CD4-positive, alpha-beta T cell treated with Interleukin-6 at 100 ng/mL for 8 hours (primary cell): ENCODE measurements around the gene CTDNEP1.

Experiments used
- DNase-seq: peaks from one replicate; pipeline ENCODE4 v3.0.0-alpha.2; 2020; ENCODE audit warnings: mixed read lengths, low spot score

Gene CTDNEP1

DNA sequence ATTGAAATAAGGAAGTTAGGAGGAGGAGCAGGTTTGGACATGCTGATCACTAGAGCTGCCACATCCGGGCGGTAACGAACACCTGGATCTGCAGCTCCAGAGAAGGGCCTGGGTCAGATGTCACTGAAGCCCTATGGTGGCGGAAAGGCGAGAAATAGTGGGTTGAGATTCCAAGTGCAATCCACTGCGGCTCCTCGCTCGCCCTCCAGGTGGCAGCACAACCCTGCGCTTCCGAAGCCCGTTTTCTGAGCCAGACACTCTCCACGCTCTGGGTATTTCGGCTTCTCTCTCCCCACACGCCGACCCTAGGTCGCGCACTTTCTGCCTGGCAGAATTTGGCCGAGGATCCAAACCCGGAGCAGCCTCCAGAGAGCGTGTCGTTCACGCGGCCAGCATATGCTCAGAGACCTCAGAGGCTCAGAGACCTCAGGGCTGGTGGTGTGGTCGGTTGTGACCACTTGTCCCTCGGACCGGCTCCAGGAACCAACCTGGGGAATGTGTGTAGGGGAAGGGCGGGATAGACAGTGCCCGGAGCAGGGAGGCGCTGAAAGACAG, 29.1 kb upstream of the CTDNEP1 start:
- DNase-seq = peak; percentile 81

DNA sequence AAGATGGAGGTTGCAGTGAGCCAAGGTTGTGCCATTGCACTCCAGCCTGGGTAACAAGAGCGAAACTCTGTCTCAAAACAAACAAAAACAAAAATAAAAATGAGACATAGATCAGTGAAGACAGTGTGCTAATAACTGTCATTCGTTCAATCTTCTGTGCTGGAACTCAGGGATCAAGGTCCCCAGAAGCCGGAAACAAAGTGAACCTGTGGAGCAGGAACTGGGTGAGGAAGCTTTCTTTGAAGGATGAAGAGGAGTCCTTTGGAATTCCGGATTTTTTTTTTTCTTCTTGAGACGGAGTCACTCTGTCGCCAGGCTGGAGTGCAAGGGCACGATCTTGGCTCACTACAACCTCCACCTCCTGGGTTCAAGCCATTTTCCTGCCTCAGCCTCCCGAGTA, 27.9 kb upstream of the CTDNEP1 start:
- DNase-seq = no peak

DNA sequence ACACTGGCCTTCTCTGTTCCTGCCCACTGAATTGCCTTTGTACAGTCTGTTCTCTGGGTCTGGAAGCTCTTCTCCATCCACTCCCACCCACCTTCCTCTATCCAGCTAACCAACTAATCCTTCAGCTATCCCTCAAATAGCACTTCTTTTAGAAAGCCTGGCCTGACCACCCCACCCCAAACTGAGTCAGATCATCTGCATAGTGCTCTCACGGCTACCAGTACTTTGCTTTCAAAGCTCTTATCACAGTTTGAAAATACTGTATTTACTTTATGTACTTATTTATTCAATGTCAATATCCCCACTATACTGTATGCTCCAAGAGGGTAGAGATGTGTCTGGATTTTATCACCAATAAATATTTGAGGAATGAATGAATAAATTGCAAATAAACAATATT, 15.2 kb upstream of the CTDNEP1 start:
- no peak for DNase-seq

DNA sequence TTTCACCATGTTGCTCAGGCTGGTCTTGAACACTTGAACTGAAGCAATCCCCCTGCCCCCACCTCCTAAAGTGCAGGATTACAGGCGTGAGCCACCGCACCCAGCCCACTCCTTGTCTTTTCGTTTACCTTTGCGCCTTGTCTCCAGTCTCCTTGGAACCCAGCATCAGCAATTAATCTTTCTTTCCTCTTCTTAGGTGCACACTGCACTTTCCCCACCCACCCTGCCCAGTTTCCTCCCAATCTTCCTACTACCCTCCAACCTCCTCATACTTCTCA, 12.2 kb upstream of the CTDNEP1 start:
- no peak for DNase-seq

DNA sequence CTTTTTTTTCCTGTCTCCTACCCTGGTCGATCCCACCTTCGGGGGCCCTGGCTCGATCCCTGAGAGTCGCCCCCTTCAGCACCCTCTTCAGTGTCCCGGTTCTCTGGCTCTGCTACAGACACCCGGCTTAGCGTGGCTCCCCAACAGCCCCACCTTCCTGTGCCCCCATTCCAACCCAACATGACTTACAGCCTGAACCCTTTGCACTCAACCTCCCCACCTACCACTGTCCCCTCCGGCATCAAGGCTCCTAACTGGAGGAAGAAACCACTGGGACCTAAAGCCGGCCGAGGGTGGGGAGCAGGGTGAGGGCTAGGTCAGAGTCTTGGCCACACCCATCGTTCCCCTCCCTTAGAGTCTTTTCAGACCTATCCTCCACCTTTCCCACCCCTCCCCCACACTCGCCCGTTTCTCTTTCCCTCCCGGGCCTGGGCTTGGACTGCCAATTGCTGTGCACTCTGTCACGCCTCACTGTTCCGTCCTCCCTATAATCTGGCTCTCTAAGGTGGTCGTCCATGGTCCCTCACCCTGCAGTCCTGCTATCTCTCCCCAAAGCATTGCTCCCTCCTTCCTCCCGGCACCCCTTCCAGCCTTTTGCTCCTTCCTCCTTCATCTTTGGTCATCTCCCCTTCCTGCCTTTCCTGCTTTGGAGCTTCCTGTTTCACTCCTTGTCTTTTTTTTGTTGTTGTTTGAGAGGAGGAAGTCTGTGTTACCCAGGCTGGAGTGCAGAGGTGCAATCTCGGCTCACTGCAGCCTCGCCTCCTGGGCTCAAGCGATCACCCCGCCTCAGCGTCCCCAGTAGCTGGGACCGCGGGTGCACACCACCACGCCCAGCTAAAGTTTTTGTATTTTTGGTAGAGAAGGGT, 11.6 kb upstream of the CTDNEP1 start:
- DNase-seq = no peak

DNA sequence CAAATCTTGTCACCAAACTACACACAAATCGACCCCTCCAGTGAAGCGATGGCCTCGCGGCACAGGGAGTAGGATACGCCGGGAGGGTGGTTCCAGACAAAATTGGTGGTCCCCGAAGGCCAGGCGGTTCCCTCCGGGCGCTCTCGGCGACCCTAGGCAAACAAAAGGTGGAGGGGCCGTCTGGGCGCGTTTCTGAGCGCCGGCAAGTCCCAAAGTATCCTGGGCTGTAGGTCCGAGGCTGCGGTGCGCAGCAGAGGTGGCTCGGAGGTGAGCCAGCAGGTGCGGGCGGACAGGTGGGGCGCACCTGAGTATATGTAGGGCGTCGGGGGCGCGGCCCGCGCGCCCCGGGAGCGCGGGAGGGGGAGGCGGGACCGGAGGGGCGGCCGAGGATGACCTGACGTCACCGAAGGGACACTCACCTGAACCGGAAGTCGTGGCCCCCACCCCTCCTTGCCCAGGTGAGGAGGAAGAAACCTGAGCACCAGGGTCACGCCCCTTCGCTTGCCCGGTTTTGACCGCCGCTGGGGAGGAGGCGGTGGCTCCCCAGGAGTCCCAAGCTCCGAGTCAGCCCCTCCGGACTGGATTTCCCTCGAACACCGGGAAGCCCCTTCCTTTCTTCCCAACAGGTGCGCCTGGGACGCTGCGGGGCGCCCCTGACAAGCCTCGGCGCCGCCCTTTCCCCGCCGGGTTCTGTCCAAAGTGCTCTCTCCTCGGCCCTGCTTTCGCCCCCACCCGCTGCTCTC, 10.8 kb upstream of the CTDNEP1 start, which contains the start of gene CLDN7:
Gene CLDN7, minus strand, starts transcription at position 287 of the 743 bp plus-strand sequence. CDS start 435 bp downstream, outside the sequence.
- DNase-seq = no peak

DNA sequence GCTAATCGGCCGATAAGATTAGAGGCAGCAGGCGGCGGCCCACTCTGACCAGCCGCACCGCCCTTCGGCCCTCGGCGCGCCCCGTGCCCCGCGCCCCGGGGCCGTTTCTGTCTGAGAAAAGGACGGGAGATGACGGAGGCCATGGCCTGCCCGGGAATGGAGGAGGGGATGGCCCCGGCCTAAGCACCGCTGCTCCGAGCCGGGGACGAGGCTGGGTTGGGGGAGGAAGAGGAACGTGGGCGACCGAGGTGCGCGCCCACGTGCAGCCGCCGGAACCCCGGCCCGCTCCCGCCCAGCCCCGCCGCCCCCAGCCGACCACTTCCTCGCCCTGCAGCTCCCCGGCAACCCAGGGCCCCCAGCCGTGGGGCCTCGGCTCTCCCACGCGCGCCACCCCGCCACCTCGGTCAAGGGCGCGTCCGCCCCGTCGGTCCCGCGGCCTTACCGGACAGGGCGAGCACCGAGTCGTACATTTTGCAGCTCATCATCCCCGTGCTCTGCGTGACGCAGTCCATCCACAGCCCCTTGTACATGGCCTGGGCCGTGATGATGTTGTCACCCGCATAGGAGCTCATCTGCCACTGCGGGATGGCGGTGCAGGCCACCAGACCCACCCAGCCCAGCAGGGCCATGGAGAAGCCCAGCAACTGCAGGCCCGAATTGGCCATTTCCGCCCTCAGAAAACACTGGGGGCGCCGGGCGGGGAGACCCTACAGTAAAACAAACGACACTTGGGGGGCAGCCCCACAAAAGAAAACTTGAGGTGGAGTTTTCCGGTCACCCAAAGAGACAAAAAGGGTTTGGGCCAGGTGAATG, 10.1 kb upstream of the CTDNEP1 start:
- DNase-seq = peak; percentile 30

DNA sequence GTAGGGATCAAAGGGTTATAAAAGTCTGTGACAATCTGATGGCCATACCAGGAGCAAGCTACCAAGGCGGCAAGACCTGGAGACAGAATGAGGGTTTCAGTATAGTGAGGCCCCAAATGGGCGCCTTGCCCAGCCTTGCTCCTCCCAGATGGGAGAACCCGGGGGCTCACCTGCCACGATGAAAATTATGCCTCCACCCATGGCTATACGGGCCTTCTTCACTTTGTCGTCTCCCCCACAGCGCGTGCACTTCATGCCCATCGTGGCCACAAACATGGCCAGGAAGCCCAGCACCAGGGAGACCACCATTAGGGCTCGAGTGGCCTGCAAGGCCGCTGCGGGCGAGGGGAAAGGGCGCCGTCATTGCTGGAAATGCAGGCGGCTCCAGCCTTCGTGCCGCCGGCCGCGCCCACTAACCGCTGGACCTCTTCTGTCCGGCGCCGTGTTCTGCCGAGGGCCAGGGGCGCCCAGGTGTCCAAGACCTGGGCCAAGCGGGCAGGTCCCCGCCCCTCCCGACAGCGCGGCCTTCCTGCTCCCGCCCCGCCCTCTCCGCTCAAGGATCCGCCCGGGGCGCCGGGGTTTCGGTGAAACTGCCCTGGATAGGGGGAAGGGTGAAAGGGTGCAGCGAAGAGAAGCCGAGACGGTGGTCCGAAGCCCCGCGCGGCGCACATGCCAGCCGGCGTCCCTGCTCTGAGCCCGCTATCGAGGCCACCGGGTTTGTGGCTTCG, 9.3 kb upstream of the CTDNEP1 start:
- no peak for DNase-seq

DNA sequence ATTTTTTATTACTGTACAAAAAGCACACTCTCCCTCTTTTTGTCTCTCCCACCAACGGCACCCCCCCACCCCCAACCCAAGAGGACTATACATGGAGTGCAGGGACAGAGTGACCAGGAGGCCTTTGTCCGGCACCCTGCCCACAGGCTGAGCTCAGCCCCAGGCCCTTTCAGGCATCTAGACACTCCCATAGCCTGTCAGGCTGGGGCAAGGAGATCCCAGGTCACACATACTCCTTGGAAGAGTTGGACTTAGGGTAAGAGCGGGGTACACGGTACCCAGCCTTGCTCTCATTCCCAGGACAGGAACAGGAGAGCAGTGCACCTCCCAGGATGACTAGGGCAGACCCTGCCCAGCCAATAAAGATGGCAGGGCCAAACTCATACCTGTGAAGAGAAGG, 8.6 kb upstream of the CTDNEP1 start:
- DNase-seq = no peak

DNA sequence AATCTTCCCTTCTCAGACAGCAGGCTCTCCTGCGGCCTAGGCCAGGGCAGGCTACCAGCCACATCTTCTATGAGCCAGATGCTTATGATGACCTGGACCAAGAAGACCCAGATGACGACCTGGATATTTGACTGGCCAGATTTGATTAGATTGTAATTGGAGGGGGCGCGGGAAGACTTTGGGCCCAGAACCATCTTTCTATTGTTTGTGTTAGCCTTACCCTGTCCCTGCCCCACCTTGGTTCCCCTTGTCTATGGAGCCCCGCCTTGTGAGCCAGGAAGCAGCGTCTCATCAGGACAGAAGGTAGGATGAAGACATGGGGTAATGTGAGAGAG, 8.0 kb upstream of the CTDNEP1 start:
- DNase-seq = no peak

DNA sequence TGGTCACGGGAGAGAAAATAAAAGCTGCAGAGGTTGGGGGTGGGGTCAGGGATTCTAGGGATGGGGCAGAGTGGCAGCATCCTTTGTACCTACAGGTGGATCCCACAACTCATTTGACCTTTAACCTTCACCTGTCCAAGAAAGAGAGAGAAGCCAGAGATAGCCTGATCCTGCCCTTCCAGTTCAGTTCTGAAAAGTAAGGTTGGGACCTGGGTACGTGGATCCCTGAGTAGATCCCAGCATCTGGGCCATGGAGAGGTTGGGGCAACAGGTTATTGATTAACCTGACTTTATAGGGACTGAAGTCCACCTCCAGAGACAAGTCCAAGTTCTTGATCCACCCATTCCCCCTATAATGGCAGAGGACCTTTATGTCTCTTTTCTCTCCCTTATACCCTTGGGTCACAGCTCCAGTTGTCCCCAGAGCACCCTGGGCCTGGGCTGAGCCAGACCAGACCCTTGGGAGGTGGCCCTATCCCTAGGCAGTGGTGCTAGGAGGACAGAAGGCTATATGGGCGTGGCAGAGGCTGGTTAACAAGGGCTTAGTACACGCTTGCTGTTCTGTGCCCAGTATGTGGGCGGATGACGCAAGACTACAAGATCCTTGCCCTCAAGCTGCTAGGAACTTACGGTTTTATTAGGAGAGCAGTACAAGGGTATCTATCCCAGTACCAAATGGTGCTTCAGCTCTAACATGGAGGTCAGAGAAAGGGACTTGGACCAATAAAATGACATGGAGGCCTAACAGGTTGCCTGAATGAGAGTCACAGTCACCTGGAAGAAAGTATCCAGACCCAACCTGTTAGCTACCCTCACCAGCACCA, 7.4 kb upstream of the CTDNEP1 start:
- no peak for DNase-seq

DNA sequence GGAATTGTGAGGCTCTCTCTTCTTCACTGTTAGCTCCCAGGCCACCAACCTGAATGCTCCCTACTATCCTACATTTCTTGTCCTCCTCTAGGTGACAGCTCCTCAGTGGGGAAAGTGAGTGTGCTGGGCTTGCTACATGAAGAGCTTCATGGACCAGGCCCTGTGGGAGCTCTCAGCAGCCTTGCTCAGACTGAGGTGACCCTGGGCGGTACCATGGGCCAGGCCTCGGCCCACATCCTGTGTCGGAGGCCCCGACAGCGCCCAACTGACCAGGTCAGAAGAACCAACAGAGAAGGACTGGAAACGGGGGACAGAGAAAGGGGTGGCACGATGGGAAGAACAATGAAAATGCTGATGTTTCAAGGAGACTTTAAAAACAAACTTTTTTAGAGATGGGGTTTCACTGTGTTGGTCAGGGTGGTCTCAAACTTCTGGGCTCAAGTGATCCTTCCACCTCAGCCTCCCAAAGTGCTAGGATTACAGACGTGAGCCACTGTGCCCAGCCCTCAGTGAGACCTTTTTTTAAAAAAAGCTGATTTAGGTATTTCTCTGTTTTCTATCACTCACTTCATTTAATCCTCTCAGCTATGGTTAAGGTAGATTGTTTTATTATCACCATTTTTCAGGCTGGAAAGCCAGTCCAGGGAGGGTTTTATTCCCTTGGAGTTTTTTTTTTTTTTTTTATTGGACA, 5.4 kb upstream of the CTDNEP1 start:
- DNase-seq = no peak

DNA sequence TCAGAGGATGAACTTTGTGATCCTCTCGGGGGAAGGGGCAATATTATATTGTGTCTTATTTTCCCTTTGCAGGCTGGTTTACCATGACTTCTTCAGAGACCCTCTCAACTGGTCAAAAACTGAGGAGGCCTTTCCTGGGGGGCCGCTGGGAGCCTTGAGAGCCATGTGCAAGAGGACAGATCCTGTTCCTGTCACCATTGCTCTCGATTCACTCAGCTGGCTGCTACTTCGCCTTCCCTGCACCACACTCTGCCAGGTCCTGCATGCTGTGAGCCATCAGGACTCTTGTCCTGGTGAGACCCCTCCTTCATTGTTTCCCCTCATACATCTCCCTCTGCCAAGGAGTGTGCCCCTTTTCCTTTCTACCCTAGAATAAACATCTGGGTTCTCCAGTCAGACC, 3.0 kb upstream of the CTDNEP1 start:
- no peak for DNase-seq

DNA sequence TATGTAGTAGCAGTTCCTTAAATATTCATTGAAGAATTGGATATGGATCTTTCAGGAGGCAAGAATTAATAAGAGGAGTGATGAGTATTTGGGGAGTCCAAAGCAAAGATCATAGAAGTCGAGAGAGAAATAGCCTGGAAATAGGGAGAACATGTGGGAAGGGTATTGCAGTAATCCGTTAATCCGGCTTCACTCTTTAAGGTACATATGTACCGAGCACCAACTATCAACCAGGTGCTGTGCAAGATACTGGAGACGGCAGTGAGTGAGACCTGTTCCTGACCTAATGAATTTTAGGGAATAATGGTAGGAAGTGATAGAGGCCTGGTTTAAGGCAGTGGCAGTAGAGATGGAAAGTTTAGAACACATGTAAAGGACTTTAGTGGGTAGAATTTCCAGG, 1.5 kb upstream of the CTDNEP1 start:
- no peak for DNase-seq

DNA sequence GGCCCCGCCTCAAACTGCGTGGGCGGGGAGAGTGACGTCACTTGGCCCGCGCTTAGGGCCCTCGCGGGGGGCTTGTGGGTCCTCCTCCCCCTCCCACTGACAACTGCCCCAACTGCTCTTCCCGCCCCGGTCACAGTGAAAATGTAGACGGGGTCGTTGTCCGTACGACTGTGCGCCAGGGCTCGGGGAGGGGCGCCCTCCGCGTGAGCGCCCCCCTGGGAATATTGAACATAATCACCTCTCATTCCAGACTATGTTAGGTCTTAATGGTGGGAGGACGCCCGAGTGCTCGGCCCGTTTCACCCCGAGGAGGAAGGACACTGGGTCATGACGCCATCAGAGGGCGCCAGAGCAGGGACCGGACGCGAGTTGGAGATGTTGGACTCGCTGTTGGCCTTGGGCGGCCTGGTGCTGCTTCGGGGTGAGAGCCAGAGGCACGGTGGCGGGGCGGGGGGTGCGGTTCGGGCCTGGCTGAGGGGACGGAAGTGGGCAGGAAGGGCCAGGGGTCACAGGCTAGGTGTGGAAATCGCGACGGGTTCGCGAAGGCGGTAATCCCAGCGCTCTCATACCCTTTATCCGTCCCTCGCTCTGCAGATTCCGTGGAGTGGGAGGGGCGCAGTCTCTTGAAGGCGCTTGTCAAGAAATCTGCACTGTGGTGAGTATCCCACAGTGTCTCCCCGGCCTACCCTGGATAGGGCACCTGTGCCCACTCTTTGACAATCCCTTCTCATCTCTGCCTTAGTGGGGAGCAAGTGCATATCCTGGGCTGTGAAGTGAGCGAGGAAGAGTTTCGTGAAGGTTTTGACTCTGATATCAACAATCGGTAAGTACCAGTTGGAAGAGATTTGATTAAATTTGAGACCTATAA, 876 bp upstream of the CTDNEP1 start, which contains the start of gene ELP5:
Gene ELP5, plus strand, starts transcription at position 40 of the 868 bp plus-strand sequence. Its CDS starts 336 bp downstream, at position 376.
- peak; percentile 81 for DNase-seq

DNA sequence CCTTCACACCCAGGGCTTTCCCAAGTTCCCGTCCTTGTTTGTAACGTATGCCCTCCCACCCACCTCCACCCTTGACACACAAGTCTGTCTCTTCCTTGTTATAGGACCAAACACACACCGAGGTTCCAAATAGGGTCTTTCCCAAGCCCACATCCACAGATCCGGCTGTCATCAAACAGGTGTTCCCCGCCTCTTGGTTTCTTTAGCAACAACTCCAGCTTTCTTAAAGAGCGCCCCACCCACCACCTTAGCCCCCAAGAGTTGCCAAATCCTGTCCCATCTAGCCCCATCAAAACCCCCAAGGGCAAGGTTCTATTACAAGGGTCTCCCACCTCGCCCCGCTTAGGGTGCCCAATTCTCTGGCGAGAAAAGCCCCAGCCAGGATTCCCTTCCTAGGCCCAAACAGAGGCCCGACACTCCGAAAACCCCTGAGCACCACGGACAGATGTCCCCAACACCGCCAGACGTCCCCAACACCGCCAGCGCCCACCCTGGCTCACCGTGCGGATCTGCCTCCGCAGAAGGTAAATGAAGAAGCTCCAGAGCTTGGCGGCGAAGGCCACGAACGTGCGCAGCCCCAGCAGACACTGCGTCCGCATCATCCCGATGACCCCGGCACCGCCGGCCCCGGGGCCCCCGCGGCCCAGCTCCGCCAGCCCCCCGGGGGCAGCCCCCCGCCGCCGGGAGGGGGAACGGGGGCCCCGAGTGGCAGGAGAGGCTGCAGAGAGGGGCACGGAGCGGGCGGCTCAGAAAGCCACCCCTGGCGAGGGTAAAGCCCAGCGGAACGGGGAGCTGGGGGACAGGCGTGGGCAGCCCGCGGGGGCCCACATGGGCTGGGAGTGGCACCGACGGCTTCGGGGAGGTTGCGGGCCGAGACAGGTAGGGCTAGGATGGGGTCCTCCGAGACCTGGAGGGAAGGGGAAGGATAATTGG, 573 bp downstream of the CTDNEP1 start:
- no peak for DNase-seq

DNA sequence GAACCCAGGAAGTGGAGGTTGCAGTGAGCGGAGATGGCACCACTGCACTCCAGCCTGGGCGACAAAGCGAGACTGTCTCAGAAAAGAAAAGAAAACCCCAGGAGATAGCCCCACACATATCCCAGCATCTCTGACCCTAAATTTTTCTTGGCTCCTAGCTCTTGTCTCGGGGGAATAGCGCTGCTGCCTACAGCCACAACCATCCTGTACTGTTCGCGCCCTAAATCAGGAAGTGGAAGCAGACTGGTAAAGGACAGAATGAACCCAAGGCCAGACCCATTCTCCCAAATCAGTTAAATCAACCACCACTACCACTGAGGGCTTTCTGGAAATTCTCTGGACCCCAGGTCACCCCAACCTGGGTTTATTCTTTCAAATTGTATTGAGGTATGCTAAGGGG, 1.7 kb downstream of the CTDNEP1 start:
- no peak for DNase-seq

DNA sequence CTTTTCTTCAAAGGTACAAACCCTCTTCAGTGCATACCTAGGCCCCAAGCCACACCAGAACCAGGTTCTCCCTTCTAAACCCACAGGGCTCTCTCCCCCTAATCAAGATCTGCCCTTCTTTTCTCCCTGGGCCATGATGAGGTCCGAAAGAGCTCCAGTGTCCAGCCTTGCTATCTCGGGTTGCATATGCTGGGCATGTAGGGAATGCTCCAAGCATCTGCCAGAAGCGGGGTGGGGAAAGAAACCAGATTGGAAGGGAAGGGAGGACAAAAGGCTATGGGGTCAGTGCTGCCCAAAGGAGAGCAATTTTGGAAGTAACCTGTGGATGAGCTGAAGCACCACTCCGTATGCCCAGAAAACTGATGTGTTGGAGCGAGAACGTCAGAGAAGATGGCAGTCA, 2.3 kb downstream of the CTDNEP1 start:
- no peak for DNase-seq
